Endothelial cell of umbilical vein (primary cell): ENCODE data around the gene IQCN. TPM values are rescaled to one million over a fixed set of nuclear protein-coding genes. Genes with fewer than 3 reads are reported as not detected.

Experiments used
- BruUV-seq: library from RNA; stranded (reverse); fragments of 400-500 nt; replicated peaks from 2 replicates; lab custom pipeline; 2021; lab: Mats Ljungman, UMichigan
- CTCF ChIA-PET: fragments of 300-600, 350-600 bp; sonication (Branson Sonifier 250); formaldehyde crosslinking; loops from one replicate; lab custom pipeline; 2021; ENCODE audit warnings: antibody characterized with exemption, inconsistent platforms; lab: Charles Lee
- POLR2A ChIA-PET: fragments of 300-600, 350-600 bp; sonication (Branson Sonifier 250); formaldehyde crosslinking; loops from one replicate; lab custom pipeline; 2021; ENCODE audit warnings: antibody characterized with exemption, inconsistent platforms; lab: Charles Lee
- DNase-seq: peaks from one replicate; pipeline ENCODE4 v3.0.0-alpha.2; 2011; ENCODE audit warnings: low read depth, low spot score
- FAIRE-seq: peaks from 2 replicates; lab custom pipeline; 2011; peaks lifted over from hg19 to GRCh38; lab: Jason Lieb, UNC
- H2AFZ ChIP-seq: 2 replicates; pipeline ENCODE4 v1.6.0; 2012; ENCODE audit warnings: low read depth, low read length, control low read depth, inconsistent platforms
- H3K27ac ChIP-seq: 2 replicates; pipeline ENCODE4 v1.5.1; 2011; ENCODE audit warnings: low read depth, mild to moderate bottlenecking, control low read depth, low read length, moderate library complexity; ENCODE audit not compliant: insufficient read depth
- H3K27me3 ChIP-seq, 2 experiments: 2 replicates each; pipeline versions ENCODE4 v1.6.0 to v1.6.1; 2011; ENCODE audit warnings: low read length in 2 of 2, mixed read lengths in 1 of 2; ENCODE audit not compliant: control insufficient read depth in 2 of 2, insufficient read depth in 2 of 2
- H3K36me3 ChIP-seq, 2 experiments: 2 replicates in 1 of 2; 3 replicates in 1 of 2; pipeline ENCODE4 v1.5.1; 2011; ENCODE audit warnings: low read length in 2 of 2, mild to moderate bottlenecking in 1 of 2, moderate library complexity in 1 of 2; ENCODE audit not compliant: control insufficient read depth in 2 of 2, insufficient read depth in 2 of 2; ENCODE audit errors: extremely low read depth in 1 of 2
- H3K4me1 ChIP-seq: 3 replicates; pipeline ENCODE4 v1.5.1; 2011; ENCODE audit warnings: mild to moderate bottlenecking, low read length; ENCODE audit not compliant: control insufficient read depth, insufficient read depth; ENCODE audit errors: extremely low read depth
- H3K4me2 ChIP-seq: 2 replicates; pipeline ENCODE4 v1.6.1; 2011; ENCODE audit warnings: low read length, control low read depth, mixed read lengths; ENCODE audit not compliant: insufficient read depth
- H3K4me3 ChIP-seq, 3 experiments: fragments of 200-600 bp in 1 of 3; sonication (generic), shearing (Covaris generic) in 1 of 3; replicated peaks in 1 of 3; 2 replicates each; pipeline ENCODE4 v1.5.1; 2011 to 2016; ENCODE audit warnings: control low read depth in 3 of 3, low read length in 3 of 3, mild to moderate bottlenecking in 2 of 3, inconsistent platforms in 1 of 3, low read depth in 1 of 3, moderate library complexity in 1 of 3; ENCODE audit not compliant: insufficient read depth in 1 of 3
- H3K79me2 ChIP-seq: 2 replicates; pipeline ENCODE4 v1.6.0; 2012; ENCODE audit warnings: low read length, inconsistent platforms; ENCODE audit not compliant: control insufficient read depth, insufficient read depth
- H3K9ac ChIP-seq: replicated peaks from 2 replicates; pipeline ENCODE3; 2011; ENCODE audit warnings: low read length, control low read depth; ENCODE audit not compliant: insufficient read depth; ENCODE audit errors: extremely low read depth
- H3K9me1 ChIP-seq: replicated peaks from 3 replicates; pipeline ENCODE4 v1.6.0; 2011; ENCODE audit warnings: mild to moderate bottlenecking, low read length; ENCODE audit not compliant: control insufficient read depth, insufficient read depth; ENCODE audit errors: extremely low read depth
- H3K9me3 ChIP-seq: replicated peaks from 2 replicates; pipeline ENCODE4 v1.5.1; 2012; ENCODE audit warnings: low read length, inconsistent platforms; ENCODE audit not compliant: control insufficient read depth, insufficient read depth
- H4K20me1 ChIP-seq: replicated peaks from 2 replicates; pipeline ENCODE3; 2011; ENCODE audit warnings: mild to moderate bottlenecking, low read length; ENCODE audit not compliant: control insufficient read depth, insufficient read depth; ENCODE audit errors: extremely low read depth
- CTCF ChIP-seq, 2 donors: IDR thresholded peaks; 1 replicate in 1 of 2; 2 replicates in 1 of 2; pipeline ENCODE4 v1.5.1; 2011; ENCODE audit warnings: low read length in 2 of 2, mild to moderate bottlenecking in 2 of 2, moderate library complexity in 2 of 2, control low read depth in 1 of 2, inconsistent platforms in 1 of 2, low read depth in 1 of 2; ENCODE audit not compliant: insufficient read depth in 1 of 2; ENCODE audit errors: extremely low read depth in 1 of 2
- EZH2 ChIP-seq: IDR thresholded peaks from 2 replicates; pipeline ENCODE4 v1.6.1; 2012; ENCODE audit warnings: borderline replicate concordance, low read depth, mild to moderate bottlenecking, moderate library complexity, low read length, inconsistent platforms; ENCODE audit not compliant: severe bottlenecking
- FOS ChIP-seq: IDR thresholded peaks from 2 replicates; pipeline ENCODE4 v1.6.1; 2011; ENCODE audit warnings: mild to moderate bottlenecking, low read length, moderate library complexity, borderline replicate concordance; ENCODE audit not compliant: insufficient read depth
- GATA2 ChIP-seq: IDR thresholded peaks from 2 replicates; pipeline ENCODE4 v1.7.0; 2011; ENCODE audit warnings: low read depth, mild to moderate bottlenecking, moderate library complexity, mixed read lengths, low read length; ENCODE audit not compliant: insufficient read length, insufficient read depth
- JUN ChIP-seq: IDR thresholded peaks from 2 replicates; pipeline ENCODE4 v1.6.1; 2011; ENCODE audit warnings: borderline replicate concordance, low read depth; ENCODE audit not compliant: insufficient read length, insufficient read depth
- MAX ChIP-seq: IDR thresholded peaks from 2 replicates; pipeline ENCODE4 v1.6.1; 2011; ENCODE audit not compliant: insufficient read depth, insufficient read length
- MYC ChIP-seq: IDR thresholded peaks from one replicate; pipeline ENCODE4 v1.6.1; 2011; ENCODE audit warnings: mild to moderate bottlenecking, low read depth, low read length
- POLR2A ChIP-seq: IDR thresholded peaks from 2 replicates; pipeline ENCODE4 v1.6.1; 2012; ENCODE audit warnings: low read depth, mild to moderate bottlenecking, control low read depth, low read length
- POLR2AphosphoS5 ChIP-seq: IDR thresholded peaks from 2 replicates; pipeline ENCODE4 v1.6.1; 2012; ENCODE audit warnings: low read depth, mild to moderate bottlenecking, control low read depth, low read length, moderate library complexity; ENCODE audit not compliant: insufficient read depth
- dilution Hi-C: fragments of 300-500 bp; cut with MboI; formaldehyde crosslinking; loops from one replicate; pipeline ENCODE4 v1.15.0; 2019; ENCODE audit warnings: low sequenced_read_pairs; ENCODE audit not compliant: extremely low pct_ligation_motif_present
- intact Hi-C: fragments of 100-400 bp; cut with micrococcal nuclease; formaldehyde crosslinking; loops from one replicate; pipeline ENCODE4 v1.10.0; 2022
- polyA plus RNA-seq, 4 experiments: library from polyadenylated mRNA; depleted of rRNA in 3 of 4; stranded (reverse) in 3 of 4; unstranded in 1 of 4; fragments of >200 nt; gene quantifications; 2 replicates each; pipeline versions ENCODE4 v1.2.1 to v1.2.3, GENCODE V29; 2011 to 2012; ENCODE audit warnings: missing spikeins in 1 of 4
- total RNA-seq: library from RNA; stranded (reverse); gene quantifications from 2 replicates; pipeline ENCODE4 v1.2.3, GENCODE V29; 2021

IQCN gene
- total and polyA plus RNA-seq, 2 donors (not counting 3 experiments of a cell fraction or from before 2014, with no cell fraction given) = 1.5 to 3.0 TPM

GRCh38 chr19:18221815-18222725 is 52.2 kb downstream of the IQCN start:
- no peak overlapping the region for H3K4me2 ChIP-seq
- FAIRE-seq (no peak), DNase-seq (no peak)
- H4K20me1 ChIP-seq = no peaks in the 10 kb centered on the region
- no peak overlapping the region for H3K4me3 ChIP-seq
- intact Hi-C loops (no loop called here), dilution Hi-C loops (no loop called here)
- H3K79me2 ChIP-seq = no peaks in the 10 kb centered on the region
- H3K9ac ChIP-seq = no peak overlapping the region
- no peak overlapping the region for H3K27ac ChIP-seq
- no TSS peak for BruUV-seq
- ChIA-PET CTCF (interaction anchor here (0.7 to 2.3 kb wide), 6 partner anchors 12 to 109 kb away, joined by 3 to 17 read pairs (median 4); no protein-coding TSS in a partner anchor), POLR2A (no interaction called here)
- peaks cover 9% of the 10 kb centered on the region for H3K4me1 ChIP-seq
- no peak for TF ChIP-seq EZH2
- no peak for TF ChIP-seq MYC
- TF ChIP-seq MAX = no peak
- no peak for TF ChIP-seq CTCF (IDR thresholded peaks at IDR 0.05; ENCODE audit: extremely low read depth in 1 of 2, insufficient read depth in 1 of 2, low read depth in 1 of 2, low read length in 2 of 2)
- TF ChIP-seq GATA2 = no peak
- TF ChIP-seq POLR2A = no peak
- TF ChIP-seq FOS = no peak
- no peak for TF ChIP-seq POLR2AphosphoS5
- no peak for TF ChIP-seq JUN
- peaks cover 5% of the 10 kb centered on the region in 2 experiments for H3K27me3 ChIP-seq
- no peaks in the 10 kb centered on the region for H3K9me3 ChIP-seq
- no peaks in the 10 kb centered on the region for H3K9me1 ChIP-seq
- H3K36me3 ChIP-seq = no peaks in the 10 kb centered on the region
- H2AFZ ChIP-seq = no peak overlapping the region
